ENCODE results near the gene FGF23. TPM values are rescaled to one million over a fixed set of nuclear protein-coding genes. Genes with fewer than 3 reads are reported as not detected.

FGF23 gene
- total RNA-seq, 1 donor from 2014 or later = not detected

- Mint-ChIP-seq H3K4me3 (no peak overlapping the region), H3K36me3 (peaks cover 4% of the 10 kb centered on the region), H3K27me3 (peaks cover 51% of the 10 kb centered on the region), H3K4me1 (ENCODE audit: unreplicated experiment) (no peaks in the 10 kb centered on the region), H3K27ac (no peak overlapping the region), H3K9me3 (no peaks in the 10 kb centered on the region)
- DNase-seq (ENCODE audit: extremely low spot score, unreplicated experiment) = no peak
- TF ChIP-seq, protein P1, sequence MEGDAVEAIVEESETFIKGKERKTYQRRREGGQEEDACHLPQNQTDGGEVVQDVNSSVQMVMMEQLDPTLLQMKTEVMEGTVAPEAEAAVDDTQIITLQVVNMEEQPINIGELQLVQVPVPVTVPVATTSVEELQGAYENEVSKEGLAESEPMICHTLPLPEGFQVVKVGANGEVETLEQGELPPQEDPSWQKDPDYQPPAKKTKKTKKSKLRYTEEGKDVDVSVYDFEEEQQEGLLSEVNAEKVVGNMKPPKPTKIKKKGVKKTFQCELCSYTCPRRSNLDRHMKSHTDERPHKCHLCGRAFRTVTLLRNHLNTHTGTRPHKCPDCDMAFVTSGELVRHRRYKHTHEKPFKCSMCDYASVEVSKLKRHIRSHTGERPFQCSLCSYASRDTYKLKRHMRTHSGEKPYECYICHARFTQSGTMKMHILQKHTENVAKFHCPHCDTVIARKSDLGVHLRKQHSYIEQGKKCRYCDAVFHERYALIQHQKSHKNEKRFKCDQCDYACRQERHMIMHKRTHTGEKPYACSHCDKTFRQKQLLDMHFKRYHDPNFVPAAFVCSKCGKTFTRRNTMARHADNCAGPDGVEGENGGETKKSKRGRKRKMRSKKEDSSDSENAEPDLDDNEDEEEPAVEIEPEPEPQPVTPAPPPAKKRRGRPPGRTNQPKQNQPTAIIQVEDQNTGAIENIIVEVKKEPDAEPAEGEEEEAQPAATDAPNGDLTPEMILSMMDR (conservative IDR thresholded peaks at IDR 0.05) = no peak
Observed at GRCh38 chr12:4393211-4393610, 13.7 kb upstream of the FGF23 start.

- H3K27ac Mint-ChIP-seq = no peak overlapping the region
- peaks cover 50% of the 10 kb centered on the region for H3K27me3 Mint-ChIP-seq
- no peak overlapping the region for H3K4me3 Mint-ChIP-seq
- no peaks in the 10 kb centered on the region for H3K9me3 Mint-ChIP-seq
- no peaks in the 10 kb centered on the region for H3K4me1 Mint-ChIP-seq (ENCODE audit: unreplicated experiment)
- no peak for DNase-seq (ENCODE audit: extremely low spot score, unreplicated experiment)
- TF ChIP-seq, protein P1 (conservative IDR thresholded peaks at IDR 0.05) = no peak
- H3K36me3 Mint-ChIP-seq = peaks cover 4% of the 10 kb centered on the region
Observed at GRCh38 chr12:4392223-4392742, 12.8 kb upstream of the FGF23 start.

DNA sequence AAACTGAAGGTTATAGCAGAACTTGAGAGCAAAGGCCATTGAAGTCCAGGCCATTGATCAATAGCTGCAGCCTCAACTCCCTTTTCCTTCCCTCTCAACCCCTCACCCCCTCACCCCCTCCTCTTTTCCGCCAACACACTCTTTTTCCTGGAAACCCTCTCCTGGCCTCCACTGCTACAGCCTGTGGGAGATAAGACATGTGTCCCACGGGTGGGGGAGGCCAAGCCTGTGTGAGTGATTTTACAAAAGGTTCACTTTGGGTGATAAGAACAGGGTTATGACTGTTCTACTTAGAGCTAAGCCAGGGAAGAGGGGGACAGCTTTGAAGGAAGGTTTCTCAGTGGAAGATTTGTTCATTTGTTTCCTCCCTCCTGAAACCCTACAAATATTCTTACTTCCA is 9.2 kb upstream of the FGF23 start:
- TF ChIP-seq, protein P1 (conservative IDR thresholded peaks at IDR 0.05) = no peak
- no peaks in the 10 kb centered on the region for H3K9me3 Mint-ChIP-seq
- no peak overlapping the region for H3K4me3 Mint-ChIP-seq
- no peaks in the 10 kb centered on the region for H3K4me1 Mint-ChIP-seq (ENCODE audit: unreplicated experiment)
- no peaks in the 10 kb centered on the region for H3K36me3 Mint-ChIP-seq
- H3K27ac Mint-ChIP-seq = no peak overlapping the region
- H3K27me3 Mint-ChIP-seq = peaks cover 29% of the 10 kb centered on the region
- DNase-seq (ENCODE audit: extremely low spot score, unreplicated experiment) = no peak

DNA sequence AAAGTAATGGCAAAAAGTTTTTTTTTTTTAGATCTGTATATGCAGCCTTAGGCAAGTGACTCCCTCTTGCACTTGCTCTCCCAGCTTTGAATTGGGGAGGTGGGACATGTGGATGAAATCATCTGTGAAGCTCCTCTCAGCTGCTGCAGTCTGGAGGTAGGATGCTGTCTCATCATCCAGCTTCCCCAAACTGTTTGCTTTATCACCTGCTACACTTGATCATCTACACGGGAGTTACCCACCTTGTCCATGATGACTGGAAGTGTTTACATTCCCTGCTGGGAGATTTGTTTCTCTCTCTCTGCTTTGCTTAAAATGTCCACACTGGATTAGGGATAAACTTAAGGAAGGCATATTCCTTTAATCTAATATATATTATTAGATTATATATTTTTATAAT is 8.5 kb upstream of the FGF23 start:
- Mint-ChIP-seq H3K27me3 (peaks cover 26% of the 10 kb centered on the region), H3K27ac (no peak overlapping the region), H3K4me1 (ENCODE audit: unreplicated experiment) (no peaks in the 10 kb centered on the region), H3K36me3 (no peaks in the 10 kb centered on the region), H3K4me3 (no peak overlapping the region), H3K9me3 (no peaks in the 10 kb centered on the region)
- TF ChIP-seq, protein P1 (conservative IDR thresholded peaks at IDR 0.05) = no peak
- no peak for DNase-seq (ENCODE audit: extremely low spot score, unreplicated experiment)

DNA sequence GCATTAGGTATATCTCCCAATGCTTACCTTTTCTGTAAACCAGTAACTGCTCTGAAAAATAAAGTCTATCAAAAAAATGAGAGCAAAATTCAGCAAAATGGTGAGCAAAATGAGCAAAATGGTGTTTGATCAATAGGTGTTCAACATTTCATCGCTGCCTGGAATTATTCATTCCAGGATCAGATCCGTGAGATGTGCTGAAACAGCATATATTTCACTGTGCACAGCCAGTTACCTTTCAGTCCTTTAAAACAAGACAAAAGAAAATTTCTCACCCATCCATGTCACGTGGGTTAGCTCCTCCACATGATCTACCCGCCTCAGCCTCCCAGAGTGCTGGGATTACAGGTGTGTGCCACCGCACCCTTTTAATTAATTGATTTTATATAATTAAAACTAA is 8.1 kb upstream of the FGF23 start:
- TF ChIP-seq, protein P1 (conservative IDR thresholded peaks at IDR 0.05) = no peak
- Mint-ChIP-seq H3K9me3 (no peaks in the 10 kb centered on the region), H3K36me3 (no peaks in the 10 kb centered on the region), H3K4me1 (ENCODE audit: unreplicated experiment) (no peaks in the 10 kb centered on the region), H3K4me3 (no peak overlapping the region), H3K27ac (no peak overlapping the region), H3K27me3 (peaks cover 23% of the 10 kb centered on the region)
- no peak for DNase-seq (ENCODE audit: extremely low spot score, unreplicated experiment)

DNA sequence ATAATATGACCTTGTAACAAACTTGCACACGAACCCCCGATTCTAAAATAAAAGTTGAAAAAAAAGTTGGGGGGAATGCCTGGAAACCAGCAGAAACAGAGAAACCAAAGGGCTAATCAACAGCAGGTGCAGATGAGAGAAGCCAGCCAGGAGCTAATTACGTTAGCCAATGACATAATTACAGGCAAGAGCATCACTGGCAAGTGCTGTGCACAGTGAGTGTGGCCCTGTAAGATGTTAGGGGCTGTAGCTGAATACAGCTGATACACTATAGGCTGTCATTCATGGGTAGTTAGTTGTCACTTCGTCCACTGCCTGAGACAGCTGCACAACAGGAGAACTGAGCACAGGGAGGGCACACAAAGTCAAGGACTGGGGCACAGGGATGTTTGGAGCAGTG is 7.3 kb upstream of the FGF23 start:
- Mint-ChIP-seq H3K4me1 (ENCODE audit: unreplicated experiment) (no peaks in the 10 kb centered on the region), H3K9me3 (no peaks in the 10 kb centered on the region)
- DNase-seq (ENCODE audit: extremely low spot score, unreplicated experiment) = no peak

More for the DNA sequence above, 7.3 kb upstream of the FGF23 start:
- Mint-ChIP-seq H3K4me3 (no peak overlapping the region), H3K36me3 (no peaks in the 10 kb centered on the region), H3K27ac (no peak overlapping the region), H3K27me3 (peaks cover 21% of the 10 kb centered on the region)
- TF ChIP-seq, protein P1 (conservative IDR thresholded peaks at IDR 0.05) = no peak

Data from type B pancreatic cell (in vitro differentiated cells).